Measurements from ENCODE around the gene KRTAP10-4. TPM values are rescaled to one million over a fixed set of nuclear protein-coding genes. Genes with fewer than 3 reads are reported as not detected.

Gene KRTAP10-4
- total and polyA plus RNA-seq, 2 donors (not counting 1 experiment from before 2014, with no cell fraction given): not detected

DNA sequence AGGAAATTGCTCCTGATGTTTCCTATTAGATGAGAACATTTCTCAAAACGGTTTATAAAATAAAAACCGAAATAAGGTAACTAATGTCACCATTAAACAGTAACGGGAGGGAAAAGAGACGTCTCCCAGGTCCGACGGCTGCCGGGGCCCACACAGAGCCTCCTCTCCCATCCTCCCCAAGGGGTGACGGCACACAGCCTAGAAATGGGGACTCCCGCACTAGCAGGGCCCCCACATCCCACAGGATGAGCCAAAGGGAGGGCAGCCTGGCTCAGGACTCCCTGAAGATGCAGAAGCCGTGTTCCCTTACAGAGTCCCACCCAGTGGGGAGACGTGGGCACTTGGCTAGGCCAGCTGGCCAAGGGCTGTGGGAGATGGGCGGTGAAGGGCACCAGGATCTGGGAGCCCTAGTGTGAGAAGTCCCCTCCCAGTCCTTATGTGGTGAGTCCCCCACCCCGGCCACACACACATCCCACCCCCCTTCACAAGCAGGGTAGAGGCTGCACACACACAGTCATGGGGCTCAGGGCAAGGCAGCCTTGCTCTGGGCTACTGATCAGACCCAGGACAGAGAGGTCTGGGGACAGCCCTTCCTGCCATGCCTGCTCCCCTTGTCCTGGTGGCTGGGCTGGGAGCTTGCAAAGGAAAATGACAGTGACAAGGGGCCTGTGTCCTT, 18.2 kb upstream of the KRTAP10-4 start:
- TF ChIP-seq EZH2 (IDR thresholded peaks at IDR 0.05; ENCODE audit: borderline replicate concordance, insufficient read depth, low read depth, low read length, poor library complexity, severe bottlenecking) (no peak), CTCF (IDR thresholded peaks at IDR 0.05) (no peak)
- intact Hi-C loops (cut with micrococcal nuclease): no loop called here
- ChIA-PET POLR2A (no interaction called here), CTCF (no interaction called here)
- Histone ChIP-seq H3K36me3 (replicated peaks in 1 of 2; ENCODE audit: control extremely low read depth in 1 of 2, control insufficient read depth in 1 of 2, extremely low read depth in 1 of 2, insufficient read depth in 2 of 2, low read length in 1 of 2) (no peaks in the 10 kb centered on the region), H3K27ac (ENCODE audit: low read length in 2 of 2) (no peak overlapping the region), H3K79me2 (ENCODE audit: control insufficient read depth, insufficient read depth, low read length) (no peaks in the 10 kb centered on the region), H4K20me1 (ENCODE audit: control insufficient read depth, insufficient read depth, low read length, poor library complexity, severe bottlenecking) (no peaks in the 10 kb centered on the region), H3K9me3 (ENCODE audit: control extremely low read depth in 1 of 3, control insufficient read depth in 2 of 3, insufficient read depth in 1 of 3, low read length in 2 of 3) (peaks cover 0 to 10% (median 0%) of the 10 kb centered on the region in 3 donors), H2AFZ (ENCODE audit: insufficient read depth, low read depth, low read length, poor library complexity, severe bottlenecking) (no peak overlapping the region), H3K9ac (ENCODE audit: low read length) (no peak overlapping the region), H3K4me1 (ENCODE audit: control insufficient read depth in 2 of 2, insufficient read depth in 2 of 2, low read length in 2 of 2) (peaks cover 0 to 11% of the 10 kb centered on the region in 2 donors), H3K27me3 (replicated peaks in 1 of 4; ENCODE audit: control extremely low read depth in 1 of 4, control insufficient read depth in 3 of 4, insufficient read depth in 4 of 4, low read length in 3 of 4) (peaks cover 0 to 14% (median 4%) of the 10 kb centered on the region in 4 experiments), H3K4me3 (ENCODE audit: control extremely low read depth in 1 of 5, extremely low read depth in 1 of 5, insufficient read depth in 1 of 5, low read depth in 2 of 5, low read length in 4 of 5) (no peak overlapping the region), H3K4me2 (replicated peaks; ENCODE audit: low read depth, low read length, poor library complexity, severe bottlenecking) (no peak overlapping the region)
- WGBS (ENCODE audit: insufficient coverage): 80% methylated on average over 2 of the region's 13 CpGs
- Mint-ChIP-seq H3K9me3 (ENCODE audit: insufficient read depth) (peaks cover 2% of the 10 kb centered on the region), H3K27me3 (peaks cover 60% of the 10 kb centered on the region), H3K27ac (no peak overlapping the region), H3K4me3 (no peak overlapping the region), H3K4me1 (peaks cover 7% of the 10 kb centered on the region)
- DNase-seq: no peak
- ATAC-seq (ENCODE audit: low read depth): no peak

- H3K27me3 Mint-ChIP-seq: peaks cover 48% of the 10 kb centered on the region
- H3K4me1 Mint-ChIP-seq: peaks cover 20% of the 10 kb centered on the region
- peaks cover 0 to 11% of the 10 kb centered on the region in 2 donors for H3K4me1 ChIP-seq (ENCODE audit: control insufficient read depth in 2 of 2, insufficient read depth in 2 of 2, low read length in 2 of 2)
- intact Hi-C loops (cut with micrococcal nuclease): no loop called here
- H3K9me3 ChIP-seq (ENCODE audit: control extremely low read depth in 1 of 3, control insufficient read depth in 2 of 3, insufficient read depth in 1 of 3, low read length in 2 of 3): peaks cover 0 to 10% (median 0%) of the 10 kb centered on the region in 3 donors
- H3K27me3 ChIP-seq (replicated peaks in 1 of 4; ENCODE audit: control extremely low read depth in 1 of 4, control insufficient read depth in 3 of 4, insufficient read depth in 4 of 4, low read length in 3 of 4): peaks cover 0 to 13% (median 4%) of the 10 kb centered on the region in 4 experiments
- ChIA-PET CTCF (interaction anchor here (1.2 kb wide), 1 partner anchor 383 kb away, joined by 3 read pairs; the partner anchor contains the start of gene SLX9), POLR2A (no interaction called here)
- no peaks in the 10 kb centered on the region for H3K79me2 ChIP-seq (ENCODE audit: control insufficient read depth, insufficient read depth, low read length)
- H3K9me3 Mint-ChIP-seq (ENCODE audit: insufficient read depth): peaks cover 4% of the 10 kb centered on the region
- TF ChIP-seq CTCF (IDR thresholded peaks at IDR 0.05): no peak
- TF ChIP-seq EZH2 (IDR thresholded peaks at IDR 0.05; ENCODE audit: borderline replicate concordance, insufficient read depth, low read depth, low read length, poor library complexity, severe bottlenecking): no peak
- WGBS (ENCODE audit: insufficient coverage): 28% methylated on average over 4 of the region's 9 CpGs
- no peak overlapping the region for H3K4me2 ChIP-seq (replicated peaks; ENCODE audit: low read depth, low read length, poor library complexity, severe bottlenecking)
- H2AFZ ChIP-seq (ENCODE audit: insufficient read depth, low read depth, low read length, poor library complexity, severe bottlenecking): no peak overlapping the region
- peak; percentile 39 for ATAC-seq (ENCODE audit: low read depth)
- no peak overlapping the region for H3K27ac Mint-ChIP-seq
- no peak overlapping the region for H3K9ac ChIP-seq (ENCODE audit: low read length)
- H3K27ac ChIP-seq (ENCODE audit: low read length in 2 of 2): no peak overlapping the region
- DNase-seq: peak; percentile 43
- no peak overlapping the region for H3K4me3 ChIP-seq (ENCODE audit: control extremely low read depth in 1 of 5, extremely low read depth in 1 of 5, insufficient read depth in 1 of 5, low read depth in 2 of 5, low read length in 4 of 5)
- peak overlapping the region; percentile 10 for H3K4me3 Mint-ChIP-seq
- no peaks in the 10 kb centered on the region for H4K20me1 ChIP-seq (ENCODE audit: control insufficient read depth, insufficient read depth, low read length, poor library complexity, severe bottlenecking)
- H3K36me3 ChIP-seq (replicated peaks in 1 of 2; ENCODE audit: control extremely low read depth in 1 of 2, control insufficient read depth in 1 of 2, extremely low read depth in 1 of 2, insufficient read depth in 2 of 2, low read length in 1 of 2): no peaks in the 10 kb centered on the region
These were observed 16.6 kb upstream of the KRTAP10-4 start for GRCh38 chr21:44556879-44557278.
